Ovary (tissue), 3 donors: ENCODE measurements around the gene PPFIA2.

ENCODE experiments used
- CTCF ChIP-seq, 3 donors: fragments of 450-650 bp in 2 of 3; fragments of 200-600 bp in 1 of 3; IDR thresholded peaks; one replicate each; pipeline versions ENCODE4 v1.5.1 to v1.8.0; 2016 to 2022; ENCODE audit warnings: antibody characterized with exemption in 3 of 3, mild to moderate bottlenecking in 1 of 3
- EP300 ChIP-seq: sonication (generic); formaldehyde crosslinking; IDR thresholded peaks from one replicate; pipeline ENCODE4 v1.6.1; 2017; ENCODE audit warnings: antibody characterized with exemption
- POLR2A ChIP-seq: fragments of 450-650 bp; IDR thresholded peaks from one replicate; pipeline ENCODE4 v1.6.1; 2017; ENCODE audit warnings: antibody characterized with exemption, mild to moderate bottlenecking, moderate library complexity
- donor health status: DM: no; HTN: no; CAD: no.

- no peak for TF ChIP-seq CTCF (IDR thresholded peaks at IDR 0.05)
- no peak for TF ChIP-seq POLR2A
- no peak for TF ChIP-seq EP300
These were observed 342.6 kb downstream of the PPFIA2 start for GRCh38 chr12:81416571-81416970.
